Naive B cell (primary cell): Measurements from ENCODE around the gene MTHFD2L. TPM values are rescaled to one million over a fixed set of nuclear protein-coding genes. Genes with fewer than 3 reads are reported as not detected.

Experiments
- ATAC-seq, 2 donors: fragments of 150-1000 bp; cut with Tn5 transposase; 2 replicates each; pipeline ENCODE4 v1.10.0; 2021; ENCODE audit warnings: low read depth in 2 of 2, mild to moderate bottlenecking in 2 of 2, moderate library complexity in 2 of 2
- DNase-seq: peaks from one replicate; pipeline ENCODE4 v3.0.0; 2022
- H3K27ac Mint-ChIP-seq, 6 donors: one replicate each; pipeline ENCODE4 v1.8.0; 2020 to 2022; ENCODE audit warnings: mild to moderate bottlenecking in 6 of 6, mixed read lengths in 6 of 6, moderate library complexity in 5 of 6, inconsistent platforms in 2 of 6
- H3K27me3 Mint-ChIP-seq, 3 donors: one replicate each; pipeline ENCODE4 v1.8.0; 2021 to 2022; ENCODE audit warnings: mixed read lengths in 3 of 3, mild to moderate bottlenecking in 1 of 3
- H3K36me3 Mint-ChIP-seq, 2 donors: one replicate each; pipeline ENCODE4 v1.8.0; 2020 to 2022; ENCODE audit warnings: mixed read lengths in 2 of 2, inconsistent platforms in 1 of 2, mild to moderate bottlenecking in 1 of 2
- H3K4me1 Mint-ChIP-seq, 3 donors: one replicate each; pipeline ENCODE4 v1.8.0; 2020 to 2022; ENCODE audit warnings: mixed read lengths in 3 of 3, inconsistent platforms in 1 of 3, mild to moderate bottlenecking in 1 of 3, moderate library complexity in 1 of 3
- H3K4me3 Mint-ChIP-seq, 8 donors: one replicate each; pipeline ENCODE4 v1.8.0; 2020 to 2022; ENCODE audit warnings: mild to moderate bottlenecking in 8 of 8, mixed read lengths in 8 of 8, moderate library complexity in 8 of 8, inconsistent platforms in 2 of 8
- H3K9me3 Mint-ChIP-seq, 7 donors: one replicate each; pipeline ENCODE4 v1.8.0; 2020 to 2022; ENCODE audit warnings: mixed read lengths in 7 of 7, mild to moderate bottlenecking in 5 of 7, inconsistent platforms in 2 of 7, moderate library complexity in 1 of 7
- polyA plus RNA-seq, 6 donors: library from polyadenylated mRNA; unstranded; fragments of 300-500 nt; fragmentation: Illumina TruSeq; gene quantifications; one replicate each; pipeline ENCODE4 v1.2.3, GENCODE V29; 2021; ENCODE audit warnings: low read depth in 6 of 6

The MTHFD2L gene
- polyA plus RNA-seq, 6 donors from 2014 or later, result 6.6 to 19.6 (median 8.1) TPM

DNA sequence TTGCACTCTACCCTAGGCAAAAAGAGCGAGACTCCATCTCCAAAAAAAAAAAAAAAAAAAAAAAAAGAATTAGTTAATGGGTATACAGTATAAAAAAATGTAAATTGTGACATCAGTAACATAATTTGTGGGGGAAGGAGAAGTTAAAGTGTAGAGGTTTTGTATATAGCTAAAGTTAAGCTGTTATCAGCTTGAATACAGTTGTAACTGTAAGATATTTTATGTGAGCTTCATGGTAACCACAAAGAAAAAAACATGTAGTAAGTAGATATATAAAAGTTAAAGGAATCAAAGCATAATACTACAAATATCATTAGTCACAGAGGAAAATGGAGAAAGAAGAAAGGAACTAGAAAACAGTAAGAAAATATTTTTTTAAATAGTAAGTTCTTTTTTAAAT is 97.2 kb downstream of the MTHFD2L start:
- DNase-seq (no peak), ATAC-seq (no peak)
- Mint-ChIP-seq H3K36me3 (peaks cover 10 to 36% of the 10 kb centered on the region in 2 donors), H3K4me1 (no peaks in the 10 kb centered on the region), H3K9me3 (peaks cover 14 to 34% (median 20%) of the 10 kb centered on the region in 7 donors), H3K27ac (peak overlapping the region in 1 of 6 donors; percentile 75), H3K27me3 (no peaks in the 10 kb centered on the region), H3K4me3 (no peak overlapping the region)

DNA sequence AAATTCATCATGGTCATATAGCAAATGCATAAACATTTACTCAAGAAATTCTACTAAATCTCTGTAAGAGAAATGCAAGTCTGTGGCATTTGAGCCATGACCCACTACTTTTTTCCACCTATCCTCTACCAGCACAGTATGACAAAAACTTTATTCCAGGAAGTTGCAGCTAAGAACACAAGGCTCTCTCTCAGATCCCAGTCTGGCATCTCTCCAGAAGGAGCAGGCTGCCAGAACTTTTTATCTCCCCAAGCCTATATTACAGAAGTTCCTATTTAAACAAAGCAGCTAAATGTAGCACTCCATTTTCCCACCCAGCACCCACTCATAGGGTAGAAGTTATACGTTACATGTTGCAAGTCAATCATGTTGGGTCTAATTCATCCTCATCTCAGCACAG is 101.0 kb downstream of the MTHFD2L start:
- no peak overlapping the region for H3K4me3 Mint-ChIP-seq

DNA sequence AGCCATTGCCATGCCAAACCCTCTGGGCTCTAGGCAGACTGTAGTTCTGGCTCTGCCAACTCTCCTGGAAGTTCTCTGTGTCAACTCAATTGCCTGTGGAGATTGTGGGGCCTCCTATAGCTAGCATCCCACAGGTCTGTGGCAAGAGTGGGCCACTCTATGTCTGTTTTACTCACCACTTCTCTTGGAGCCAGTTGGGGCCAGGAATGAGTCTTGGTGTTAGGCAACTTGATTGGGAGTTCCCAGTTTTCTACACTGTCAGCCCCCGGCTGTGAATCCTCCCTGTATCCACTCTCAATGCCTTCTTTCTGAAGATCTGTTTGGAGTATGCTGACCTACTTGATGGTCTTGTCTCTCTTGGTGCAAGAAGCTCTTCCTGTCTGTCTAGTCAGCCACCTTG is 102.1 kb downstream of the MTHFD2L start:
- DNase-seq (no peak), ATAC-seq (no peak)
- Mint-ChIP-seq H3K9me3 (no peaks in the 10 kb centered on the region), H3K4me3 (peak overlapping the region in 1 of 8 donors; percentile 13), H3K36me3 (no peaks in the 10 kb centered on the region), H3K4me1 (peaks cover 0 to 5% (median 5%) of the 10 kb centered on the region in 3 donors), H3K27ac (no peak overlapping the region), H3K27me3 (no peaks in the 10 kb centered on the region)

More for the DNA sequence above, 101.0 kb downstream of the MTHFD2L start:
- Mint-ChIP-seq H3K9me3 (peaks cover 0 to 4% (median 0%) of the 10 kb centered on the region in 7 donors), H3K4me1 (peaks cover 0 to 5% (median 5%) of the 10 kb centered on the region in 3 donors), H3K27me3 (no peaks in the 10 kb centered on the region), H3K27ac (no peak overlapping the region), H3K36me3 (peaks cover 0 to 3% of the 10 kb centered on the region in 2 donors)
- DNase-seq (no peak), ATAC-seq (no peak)

DNA sequence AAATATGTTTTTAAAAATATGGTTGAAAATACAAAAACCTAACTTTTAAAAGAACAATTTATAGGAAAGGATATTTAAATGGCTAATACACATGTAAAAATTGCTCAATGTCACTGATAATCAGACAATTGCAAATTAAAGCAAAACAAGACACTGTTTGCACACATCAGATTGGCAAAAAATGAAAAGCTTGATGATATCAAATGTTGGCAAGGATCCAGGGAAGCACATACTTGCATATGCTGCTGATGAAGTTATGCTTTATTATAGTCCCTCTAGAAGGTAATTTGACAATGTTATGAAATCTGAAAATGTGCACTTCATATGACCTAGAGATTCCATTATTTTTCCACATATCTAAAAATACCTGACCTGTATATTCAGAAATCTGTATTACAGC is 104.6 kb downstream of the MTHFD2L start:
- ATAC-seq (no peak), DNase-seq (no peak)
- H3K9me3 Mint-ChIP-seq, result no peaks in the 10 kb centered on the region
- no peaks in the 10 kb centered on the region for H3K36me3 Mint-ChIP-seq
- no peak overlapping the region for H3K27ac Mint-ChIP-seq
- no peak overlapping the region for H3K4me3 Mint-ChIP-seq
- no peaks in the 10 kb centered on the region for H3K27me3 Mint-ChIP-seq
- peaks cover 0 to 5% (median 5%) of the 10 kb centered on the region in 3 donors for H3K4me1 Mint-ChIP-seq

DNA sequence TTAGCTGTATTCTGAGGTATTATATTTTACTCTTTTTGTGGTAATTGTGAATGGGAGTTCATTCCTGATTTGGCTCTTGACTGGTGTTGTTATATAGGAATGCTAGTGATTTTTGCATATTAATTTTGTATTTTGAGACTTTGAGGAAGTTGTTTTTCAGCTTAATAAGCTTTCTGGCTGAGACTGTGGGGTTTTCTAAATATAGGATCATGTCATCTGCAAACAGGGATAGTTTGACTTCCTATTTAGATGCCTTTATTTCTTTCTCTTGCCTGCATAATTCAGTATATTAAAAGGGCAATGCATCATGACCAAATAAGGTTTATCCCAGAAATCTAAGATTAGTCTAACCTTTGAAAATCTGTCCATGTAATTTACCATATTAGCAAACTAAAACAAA is 105.6 kb downstream of the MTHFD2L start:
- H3K4me1 Mint-ChIP-seq, result peaks cover 0 to 5% (median 5%) of the 10 kb centered on the region in 3 donors
- ATAC-seq, result no peak
- H3K27me3 Mint-ChIP-seq, result no peaks in the 10 kb centered on the region
- H3K9me3 Mint-ChIP-seq, result no peaks in the 10 kb centered on the region
- H3K36me3 Mint-ChIP-seq, result no peaks in the 10 kb centered on the region
- DNase-seq, result no peak
- peak overlapping the region in 2 of 6 donors; percentile 35 to 47 for H3K27ac Mint-ChIP-seq
- H3K4me3 Mint-ChIP-seq, result no peak overlapping the region

DNA sequence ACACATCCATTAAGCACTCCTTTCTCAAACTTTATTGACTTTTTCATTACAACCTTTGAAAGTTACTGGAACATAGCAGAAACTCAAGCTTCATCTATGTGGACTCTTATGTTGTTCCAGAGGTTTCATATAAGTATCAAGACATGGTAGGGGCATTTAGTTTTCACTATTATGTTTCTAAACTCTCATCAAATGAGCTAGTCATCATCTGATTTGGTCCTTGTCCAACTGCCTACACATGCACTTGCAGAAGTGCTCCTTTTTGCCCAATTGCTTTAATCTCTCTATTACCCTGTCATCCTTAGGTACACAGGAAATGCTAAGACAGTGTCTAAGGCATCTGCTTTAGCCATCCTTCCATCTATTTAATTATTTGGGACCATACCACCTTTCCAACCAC is 108.2 kb downstream of the MTHFD2L start:
- Mint-ChIP-seq H3K4me3 (no peak overlapping the region), H3K27me3 (no peaks in the 10 kb centered on the region)

DNA sequence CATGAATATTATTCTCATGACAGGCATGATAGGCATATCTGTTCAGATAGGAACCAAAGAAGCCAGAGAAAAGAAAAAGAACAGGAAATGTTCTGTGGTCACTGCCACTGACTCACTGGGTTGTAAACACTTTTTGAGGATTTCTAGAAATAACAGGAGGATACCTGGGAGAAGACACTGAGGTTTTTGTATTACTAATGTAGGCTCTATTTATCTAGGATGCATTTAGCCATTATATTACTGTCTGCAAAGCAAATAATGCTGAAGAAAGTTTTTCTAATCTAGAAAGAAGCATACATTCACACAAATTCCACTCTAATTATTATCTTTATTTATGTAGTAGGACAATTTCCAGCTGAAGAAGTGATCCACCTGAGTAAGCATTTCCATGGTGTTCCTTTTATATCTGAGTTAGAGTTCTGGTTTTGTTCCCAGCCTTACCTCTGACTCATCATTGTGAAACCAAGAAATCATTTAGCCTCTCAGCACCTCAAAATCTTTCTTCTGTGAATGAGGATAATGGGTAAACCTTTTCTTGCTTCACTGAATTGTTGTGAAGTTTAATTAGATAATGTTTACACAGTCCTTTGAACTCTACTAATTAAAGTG is 110.2 kb downstream of the MTHFD2L start:
- no peak overlapping the region for H3K4me3 Mint-ChIP-seq
- H3K4me1 Mint-ChIP-seq, result peaks cover 0 to 5% (median 5%) of the 10 kb centered on the region in 3 donors
- no peak for ATAC-seq
- H3K9me3 Mint-ChIP-seq, result peaks cover 0 to 4% (median 0%) of the 10 kb centered on the region in 7 donors
- no peak overlapping the region for H3K27ac Mint-ChIP-seq
- no peaks in the 10 kb centered on the region for H3K36me3 Mint-ChIP-seq
- no peak for DNase-seq
- no peaks in the 10 kb centered on the region for H3K27me3 Mint-ChIP-seq

More for the DNA sequence above, 108.2 kb downstream of the MTHFD2L start:
- peaks cover 0 to 5% (median 5%) of the 10 kb centered on the region in 3 donors for H3K4me1 Mint-ChIP-seq
- H3K36me3 Mint-ChIP-seq, result no peaks in the 10 kb centered on the region
- DNase-seq (no peak), ATAC-seq (no peak)
- no peak overlapping the region for H3K27ac Mint-ChIP-seq
- H3K9me3 Mint-ChIP-seq, result peaks cover 0 to 3% (median 0%) of the 10 kb centered on the region in 7 donors

DNA sequence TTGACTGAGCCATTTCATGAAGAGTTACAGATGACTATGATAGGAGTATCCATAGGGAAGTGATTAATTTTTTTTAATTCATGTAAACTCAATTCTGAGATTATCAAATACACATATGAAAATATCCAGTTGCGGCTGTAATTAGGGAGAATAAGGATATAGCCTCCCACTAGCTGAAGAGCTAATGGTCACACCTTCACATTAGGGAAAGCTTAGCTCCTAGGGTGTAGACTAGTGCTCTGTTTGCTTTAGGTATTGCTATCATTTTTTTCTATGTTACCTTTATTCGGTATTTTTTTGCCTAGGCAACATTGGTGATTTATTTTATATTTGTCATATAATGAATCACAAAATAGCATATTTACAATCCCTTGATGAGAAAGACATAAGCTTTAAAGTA is 110.7 kb downstream of the MTHFD2L start:
- Mint-ChIP-seq H3K27ac (no peak overlapping the region), H3K36me3 (no peaks in the 10 kb centered on the region), H3K27me3 (no peaks in the 10 kb centered on the region), H3K4me3 (no peak overlapping the region), H3K4me1 (peaks cover 0 to under 1% (median under 1%) of the 10 kb centered on the region in 3 donors), H3K9me3 (peaks cover 0 to 4% (median 0%) of the 10 kb centered on the region in 7 donors)
- ATAC-seq (no peak), DNase-seq (no peak)

DNA sequence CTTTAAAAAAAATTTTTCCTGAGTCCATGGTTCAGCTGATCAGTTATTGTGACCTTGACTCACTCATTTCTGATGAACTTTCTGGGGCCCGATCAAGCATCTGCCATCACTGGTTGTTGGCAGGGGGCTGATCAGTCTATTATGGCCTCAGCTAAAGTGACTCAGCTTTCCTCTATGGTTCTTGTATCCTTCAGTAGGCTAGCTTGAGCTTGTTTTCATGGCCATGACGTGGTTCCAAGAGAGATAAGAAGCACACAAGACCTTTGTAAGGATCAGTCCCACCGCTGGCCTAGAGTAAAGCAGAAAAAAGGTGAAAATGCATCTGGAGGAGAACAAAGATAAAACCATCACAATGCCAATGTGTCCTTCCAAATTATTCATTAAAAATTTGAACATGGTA is 120.6 kb downstream of the MTHFD2L start:
- H3K27me3 Mint-ChIP-seq, result no peaks in the 10 kb centered on the region
- peaks cover under 1 to 11% of the 10 kb centered on the region in 2 donors for H3K36me3 Mint-ChIP-seq
- ATAC-seq (no peak), DNase-seq (no peak)
- no peak overlapping the region for H3K27ac Mint-ChIP-seq
- no peaks in the 10 kb centered on the region for H3K4me1 Mint-ChIP-seq
- H3K4me3 Mint-ChIP-seq, result no peak overlapping the region
- H3K9me3 Mint-ChIP-seq, result peaks cover 0 to 2% (median 0%) of the 10 kb centered on the region in 7 donors

DNA sequence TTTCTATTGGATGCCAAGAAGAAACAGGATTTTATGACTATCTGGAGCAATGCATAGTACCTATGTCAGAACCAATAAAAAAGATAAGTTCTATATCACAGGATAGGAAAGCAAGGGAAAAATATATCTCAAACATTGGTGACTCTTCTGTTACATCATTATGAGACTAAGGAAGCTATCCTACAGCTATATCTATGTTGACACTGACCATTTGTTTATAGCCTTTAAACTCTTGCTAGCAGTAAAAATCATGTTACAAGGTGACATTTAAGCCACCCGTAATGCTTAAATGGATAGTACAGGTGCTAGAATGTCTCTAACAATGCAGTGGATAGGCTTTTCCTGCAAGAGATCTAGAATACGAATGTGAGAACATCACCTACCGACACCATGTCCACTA is 121.8 kb downstream of the MTHFD2L start:
- Mint-ChIP-seq H3K27me3 (no peaks in the 10 kb centered on the region), H3K4me3 (no peak overlapping the region), H3K36me3 (peaks cover 4 to 11% of the 10 kb centered on the region in 2 donors), H3K9me3 (peaks cover 0 to 3% (median 0%) of the 10 kb centered on the region in 7 donors), H3K27ac (no peak overlapping the region), H3K4me1 (no peaks in the 10 kb centered on the region)
- DNase-seq (no peak), ATAC-seq (no peak)

DNA sequence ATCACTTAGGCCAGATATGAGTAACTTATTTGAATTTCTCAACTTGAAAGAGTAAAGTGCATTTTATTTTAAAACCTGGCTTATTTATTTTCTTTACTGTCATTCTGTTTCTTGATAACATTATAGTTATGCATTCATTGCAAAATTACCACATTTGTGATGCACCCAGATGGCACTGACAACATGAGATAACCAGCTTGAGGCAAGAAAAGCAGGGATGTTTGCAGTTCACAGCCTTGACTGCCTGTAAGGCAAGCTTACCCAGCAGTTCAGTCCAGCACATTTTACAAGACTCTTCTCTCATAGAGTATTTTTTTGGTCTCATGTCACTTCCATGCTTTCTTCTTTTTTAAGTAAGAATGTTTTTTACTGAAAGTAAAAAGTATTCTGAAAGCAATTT is 125.0 kb downstream of the MTHFD2L start:
- ATAC-seq (no peak), DNase-seq (no peak)
- no peak overlapping the region for H3K27ac Mint-ChIP-seq
- H3K9me3 Mint-ChIP-seq, result peaks cover 0 to 3% (median 0%) of the 10 kb centered on the region in 7 donors
- no peaks in the 10 kb centered on the region for H3K27me3 Mint-ChIP-seq
- H3K36me3 Mint-ChIP-seq, result peaks cover 4 to 11% of the 10 kb centered on the region in 2 donors
- no peak overlapping the region for H3K4me3 Mint-ChIP-seq
- H3K4me1 Mint-ChIP-seq, result no peaks in the 10 kb centered on the region

DNA sequence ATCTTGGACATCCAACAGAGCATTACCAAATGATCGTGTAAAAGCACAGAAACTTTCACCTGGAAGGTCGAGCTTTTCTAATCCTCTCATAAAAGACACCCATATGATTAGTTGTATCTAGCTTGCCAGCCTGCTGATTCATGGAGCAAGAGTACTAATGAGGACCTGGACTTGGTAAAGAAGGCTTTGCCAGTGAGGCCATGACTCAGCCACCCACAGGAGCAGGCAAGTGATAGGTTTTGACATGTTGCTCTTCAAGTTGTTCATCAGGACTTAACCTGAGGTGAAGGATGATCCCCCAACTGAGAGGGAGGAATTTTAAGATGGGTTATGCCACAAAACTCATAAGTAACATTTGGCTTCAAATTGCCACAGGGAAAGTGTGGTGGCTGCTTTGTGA is 125.7 kb downstream of the MTHFD2L start:
- Mint-ChIP-seq H3K27ac (no peak overlapping the region), H3K36me3 (peaks cover 4 to 11% of the 10 kb centered on the region in 2 donors), H3K9me3 (peaks cover 0 to 3% (median 0%) of the 10 kb centered on the region in 7 donors), H3K4me1 (no peaks in the 10 kb centered on the region), H3K4me3 (no peak overlapping the region), H3K27me3 (no peaks in the 10 kb centered on the region)
- no peak for DNase-seq
- no peak for ATAC-seq

DNA sequence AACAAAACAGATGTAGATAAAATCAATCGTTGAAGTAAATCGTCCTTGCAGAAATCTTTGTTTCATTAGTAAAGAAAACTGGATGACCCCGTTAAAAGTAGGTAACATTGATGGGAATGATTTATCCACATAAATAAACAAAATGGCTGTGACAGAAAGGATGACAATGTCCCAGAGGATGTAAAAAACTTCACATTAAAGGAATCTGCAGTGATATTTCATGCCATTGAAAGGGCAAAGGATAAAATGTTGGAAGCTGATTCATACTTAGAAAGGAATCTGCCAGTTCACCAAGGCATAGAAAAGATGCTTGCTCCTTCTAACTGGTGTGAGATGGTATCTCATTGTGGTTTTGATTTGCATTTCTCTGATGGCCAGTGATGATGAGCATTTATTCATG is 126.1 kb downstream of the MTHFD2L start:
- Mint-ChIP-seq H3K27me3 (no peaks in the 10 kb centered on the region), H3K9me3 (peaks cover 0 to 3% (median 0%) of the 10 kb centered on the region in 7 donors), H3K4me3 (no peak overlapping the region), H3K36me3 (peaks cover 7 to 11% of the 10 kb centered on the region in 2 donors), H3K4me1 (no peaks in the 10 kb centered on the region), H3K27ac (no peak overlapping the region)
- ATAC-seq (no peak), DNase-seq (no peak)

DNA sequence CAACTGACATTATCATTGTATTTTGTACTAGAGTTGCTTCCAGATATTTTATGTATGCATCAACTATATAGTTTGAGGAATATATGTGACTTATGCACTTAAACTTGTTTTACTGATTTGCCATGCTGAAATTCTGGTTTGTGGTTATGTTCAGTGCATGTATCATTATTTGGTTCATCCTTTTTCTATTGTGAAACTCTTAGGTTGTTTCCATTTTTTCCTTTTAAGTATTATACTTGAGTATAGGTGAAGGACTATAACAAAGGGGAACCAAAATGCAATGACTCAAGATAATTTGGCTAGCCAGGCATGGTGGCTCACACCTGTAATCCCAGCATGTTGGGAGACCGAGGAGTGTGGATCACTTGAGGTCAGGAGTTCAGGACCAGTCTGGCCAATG is 129.2 kb downstream of the MTHFD2L start:
- Mint-ChIP-seq H3K27ac (no peak overlapping the region), H3K4me1 (no peaks in the 10 kb centered on the region), H3K9me3 (peaks cover 0 to 3% (median 0%) of the 10 kb centered on the region in 7 donors), H3K36me3 (peaks cover 0 to 13% of the 10 kb centered on the region in 2 donors), H3K4me3 (no peak overlapping the region), H3K27me3 (no peaks in the 10 kb centered on the region)
- no peak for ATAC-seq
- DNase-seq, result no peak
